Measurements from ENCODE around the gene ASH1L.
"Not testable (repeated sequence)": the region's sequence is repeated elsewhere in the genome, so short reads cannot be mapped to it uniquely, and the experiment has no call there.

DNA sequence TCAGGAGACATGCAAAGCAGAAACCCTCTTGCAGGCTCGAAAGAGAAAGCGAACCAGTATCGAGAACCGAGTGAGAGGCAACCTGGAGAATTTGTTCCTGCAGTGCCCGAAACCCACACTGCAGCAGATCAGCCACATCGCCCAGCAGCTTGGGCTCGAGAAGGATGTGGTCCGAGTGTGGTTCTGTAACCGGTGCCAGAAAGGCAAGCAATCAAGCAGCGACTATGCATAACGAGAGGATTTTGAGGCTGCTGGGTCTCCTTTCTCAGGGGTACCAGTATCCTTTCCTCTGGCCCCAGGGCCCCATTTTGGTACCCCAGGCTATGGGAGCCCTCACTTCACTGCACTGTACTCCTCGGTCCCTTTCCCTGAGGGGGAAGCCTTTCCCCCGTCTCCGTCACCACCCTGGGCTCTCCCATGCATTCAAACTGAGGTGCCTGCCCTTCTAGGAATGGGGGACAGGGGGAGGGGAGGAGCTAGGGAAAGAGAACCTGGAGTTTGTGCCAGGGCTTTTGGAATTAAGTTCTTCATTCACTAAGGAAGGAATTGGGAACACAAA, 128.7 kb downstream of the ASH1L start:
- TF ChIP-seq ISL1 (CRISPR knock-in tag; IDR thresholded peaks at IDR 0.05); PPARA (CRISPR knock-in tag; IDR thresholded peaks at IDR 0.05; ENCODE audit: borderline replicate concordance); RARB (CRISPR knock-in tag; IDR thresholded peaks at IDR 0.05); ARNTL (CRISPR knock-in tag; IDR thresholded peaks at IDR 0.05; ENCODE audit: borderline replicate concordance, low read depth); OSR1 (CRISPR knock-in tag; IDR thresholded peaks at IDR 0.05); ZNF565 (CRISPR knock-in tag; conservative IDR thresholded peaks at IDR 0.05; ENCODE audit: low read depth); ZFP3 (CRISPR knock-in tag; IDR thresholded peaks at IDR 0.05); ZC3H10 (CRISPR knock-in tag; IDR thresholded peaks at IDR 0.05); ZFP30 (CRISPR knock-in tag; IDR thresholded peaks at IDR 0.05): not testable (repeated sequence)

All from SK-N-SH treated with all-trans-retinoic acid at 6 μM for 48 hours (cell line).